Epithelial cell of prostate (primary cell): ENCODE data around the gene DAP.

Experiments
- DNase-seq: peaks from one replicate; pipeline ENCODE4 v3.0.0-alpha.2; 2011; ENCODE audit warnings: low read depth, low spot score
- H3K27ac ChIP-seq: fragments of 450-650 bp; 2 replicates; pipeline ENCODE4 v1.5.1; 2017; ENCODE audit warnings: mild to moderate bottlenecking

Gene DAP

DNA sequence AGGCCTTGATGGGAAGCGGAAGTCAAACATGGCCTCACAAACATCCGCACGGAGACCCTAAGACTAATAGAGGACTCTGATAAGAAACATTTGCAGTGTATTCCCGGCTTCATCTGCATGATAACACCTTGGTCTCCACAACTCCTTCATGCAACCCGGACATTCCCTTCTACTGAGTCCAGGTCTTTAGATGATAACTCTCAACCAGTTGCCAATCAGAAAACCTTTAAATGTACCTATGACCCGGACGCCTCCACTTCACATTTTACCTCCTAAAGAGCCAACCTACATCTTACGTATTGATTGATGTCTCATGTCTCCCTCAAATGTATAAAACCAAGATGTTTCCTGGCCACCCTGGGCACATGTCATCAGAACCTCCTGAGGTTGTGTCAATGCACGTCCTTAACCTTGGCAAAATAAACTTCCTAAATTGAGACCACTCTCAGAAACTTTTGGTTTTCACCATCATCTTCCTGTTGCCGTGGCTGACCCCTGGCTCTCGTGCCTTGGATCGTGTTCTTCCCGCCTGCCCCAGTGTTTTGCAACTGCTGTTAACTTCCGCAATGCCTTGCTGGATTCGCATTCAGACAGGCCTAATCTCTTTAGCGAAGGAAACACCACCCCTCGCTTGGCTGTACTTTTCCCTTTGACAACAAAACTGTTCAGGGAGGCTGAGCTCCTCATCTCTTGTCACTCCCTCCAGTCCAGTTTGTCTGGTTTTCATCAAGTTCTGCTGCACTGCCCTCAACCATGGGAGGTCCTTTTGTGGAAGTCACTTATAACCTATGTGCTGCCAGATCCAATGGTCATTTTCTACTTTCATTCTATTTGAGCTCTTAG is 1.1 kb upstream of the DAP start:
- H3K27ac ChIP-seq = no peak overlapping the region
- no peak for DNase-seq

DNA sequence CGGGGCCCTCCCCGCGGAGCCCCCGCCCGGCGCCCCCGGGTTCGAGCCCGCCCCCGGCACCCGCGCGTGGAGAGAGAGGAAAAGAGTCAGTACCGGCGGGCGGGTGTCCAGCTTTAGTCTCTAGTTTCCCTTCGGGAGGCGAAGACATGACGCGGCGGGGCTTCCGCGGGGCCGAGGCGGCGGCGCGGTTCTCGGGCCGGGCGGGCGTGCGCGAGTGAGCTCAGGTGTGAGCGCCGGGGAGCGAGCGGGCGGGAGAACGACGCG is 181 bp downstream of the DAP start:
- DNase-seq = no peak

DNA sequence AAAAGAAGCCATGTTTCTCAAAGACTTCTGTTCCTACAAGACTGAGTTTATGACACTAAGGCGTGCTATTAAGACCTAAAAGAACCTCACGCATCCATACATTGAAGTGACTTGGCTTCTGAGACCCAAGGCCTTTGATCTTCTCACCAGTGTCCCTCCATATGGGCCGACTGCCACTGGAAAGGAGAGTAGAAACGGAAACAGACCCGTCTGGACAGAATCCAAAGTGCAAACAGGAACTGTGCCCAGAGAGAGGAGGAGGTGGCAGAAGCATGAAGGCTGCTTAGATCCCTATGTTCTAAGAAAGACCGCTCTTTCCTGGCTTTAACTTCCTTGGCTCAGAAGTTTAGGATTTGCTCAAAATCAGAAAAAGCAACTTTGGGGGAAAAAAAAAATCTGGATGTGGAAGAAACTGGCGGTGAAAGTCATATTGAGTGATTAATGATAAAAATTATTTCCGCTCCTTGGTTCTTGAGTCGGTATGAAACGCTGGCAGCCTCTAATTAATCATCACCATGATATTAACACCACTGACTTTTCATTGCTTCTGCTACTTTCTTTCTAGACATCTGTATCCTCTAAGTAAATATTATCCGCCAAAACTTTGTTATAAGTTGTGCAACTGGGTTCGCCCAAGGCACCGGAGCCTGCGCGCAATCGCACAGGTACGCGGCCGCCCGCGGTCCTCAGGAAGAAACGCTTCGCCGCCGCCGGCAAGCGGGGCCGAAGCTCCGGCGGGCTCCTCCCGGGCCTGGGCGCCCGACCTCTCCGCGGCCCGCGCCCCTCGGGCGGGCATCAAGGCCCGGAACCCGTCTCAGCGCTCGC is 726 bp downstream of the DAP start:
- no peak for DNase-seq
- H3K27ac ChIP-seq = peak overlapping the region; percentile 88

More for the DNA sequence above, 181 bp downstream of the DAP start:
- H3K27ac ChIP-seq = peak overlapping the region; percentile 88

GRCh38 chr5:10759111-10759510 is 1.9 kb downstream of the DAP start:
- H3K27ac ChIP-seq = no peak overlapping the region
- DNase-seq = no peak

DNA sequence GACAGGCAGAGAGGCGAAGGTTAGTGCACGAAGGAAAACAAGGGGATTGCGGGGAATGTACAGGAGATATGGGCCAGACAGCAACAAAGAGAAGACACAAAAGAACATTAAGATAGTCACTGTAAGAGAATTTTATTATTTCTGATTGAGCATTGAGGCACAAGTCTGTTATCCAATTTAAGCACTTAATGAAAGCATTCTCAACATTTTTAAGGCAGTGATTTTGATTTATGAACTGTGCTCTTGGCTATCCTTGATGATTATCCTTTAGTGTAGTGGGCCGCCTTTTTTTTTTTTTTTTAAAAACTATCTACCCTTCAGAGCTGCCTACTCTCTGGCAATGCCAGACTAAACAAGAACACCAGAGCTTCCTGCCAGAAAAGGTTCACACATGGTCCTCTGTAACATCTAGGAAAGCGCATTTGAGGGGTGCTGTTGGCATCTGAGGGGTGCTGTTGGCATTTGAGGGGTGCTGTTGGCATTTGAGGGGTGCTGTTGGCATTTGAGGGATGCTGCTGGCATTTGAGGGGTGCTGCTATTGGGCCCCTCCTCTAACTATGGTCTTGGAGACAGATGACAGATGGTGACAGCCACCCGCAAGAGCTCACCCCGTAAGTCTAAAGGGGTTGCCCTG is 3.0 kb downstream of the DAP start:
- no peak for DNase-seq
- no peak overlapping the region for H3K27ac ChIP-seq

- H3K27ac ChIP-seq = no peak overlapping the region
- no peak for DNase-seq
These were observed 4.0 kb downstream of the DAP start for GRCh38 chr5:10757043-10757442.

- H3K27ac ChIP-seq = no peak overlapping the region
- DNase-seq = no peak
These were observed 4.5 kb downstream of the DAP start for GRCh38 chr5:10756549-10756948.

DNA sequence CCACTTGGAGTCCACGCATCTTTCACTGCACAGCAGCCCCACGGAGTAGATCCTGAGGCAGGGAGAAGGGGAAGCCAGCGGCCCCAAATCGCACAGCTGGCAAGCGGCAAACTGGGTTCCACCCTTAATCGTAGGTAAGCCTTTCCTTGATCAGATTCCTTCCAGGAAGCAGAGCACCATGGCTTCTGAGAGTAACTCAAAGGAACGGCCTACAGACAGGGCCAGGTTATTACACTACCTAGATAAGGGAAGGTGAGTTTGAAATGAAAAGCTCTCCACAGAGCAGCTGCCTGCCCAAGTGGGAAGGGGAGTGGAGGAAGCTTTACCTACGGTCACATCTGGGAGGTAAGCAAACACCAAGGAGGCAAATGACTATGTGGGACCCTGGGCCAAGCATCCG is 7.9 kb downstream of the DAP start:
- DNase-seq = no peak
- H3K27ac ChIP-seq = no peak overlapping the region

DNA sequence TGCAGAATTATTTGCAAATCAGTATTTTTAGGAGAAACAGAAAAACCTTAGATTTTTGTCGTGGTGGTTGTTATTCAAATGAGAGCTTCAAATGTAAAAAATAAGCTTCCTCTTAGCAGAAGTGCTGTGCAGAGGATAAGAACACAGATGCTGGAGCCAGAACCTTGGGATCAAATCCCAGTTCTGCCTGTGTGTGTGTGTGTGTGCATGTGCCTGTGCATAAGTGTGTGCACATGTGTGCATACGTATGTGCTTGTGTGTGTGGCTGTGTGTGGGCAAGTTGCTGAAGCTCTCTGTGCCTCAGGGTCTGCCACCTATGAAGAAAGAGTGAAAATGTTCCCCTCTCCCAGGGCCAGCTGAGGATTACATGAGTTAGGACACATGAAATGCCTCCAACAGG is 8.6 kb downstream of the DAP start:
- DNase-seq = no peak
- H3K27ac ChIP-seq = no peak overlapping the region

- no peak for DNase-seq
- no peak overlapping the region for H3K27ac ChIP-seq
These were observed 10.1 kb downstream of the DAP start for GRCh38 chr5:10750909-10751308.

DNA sequence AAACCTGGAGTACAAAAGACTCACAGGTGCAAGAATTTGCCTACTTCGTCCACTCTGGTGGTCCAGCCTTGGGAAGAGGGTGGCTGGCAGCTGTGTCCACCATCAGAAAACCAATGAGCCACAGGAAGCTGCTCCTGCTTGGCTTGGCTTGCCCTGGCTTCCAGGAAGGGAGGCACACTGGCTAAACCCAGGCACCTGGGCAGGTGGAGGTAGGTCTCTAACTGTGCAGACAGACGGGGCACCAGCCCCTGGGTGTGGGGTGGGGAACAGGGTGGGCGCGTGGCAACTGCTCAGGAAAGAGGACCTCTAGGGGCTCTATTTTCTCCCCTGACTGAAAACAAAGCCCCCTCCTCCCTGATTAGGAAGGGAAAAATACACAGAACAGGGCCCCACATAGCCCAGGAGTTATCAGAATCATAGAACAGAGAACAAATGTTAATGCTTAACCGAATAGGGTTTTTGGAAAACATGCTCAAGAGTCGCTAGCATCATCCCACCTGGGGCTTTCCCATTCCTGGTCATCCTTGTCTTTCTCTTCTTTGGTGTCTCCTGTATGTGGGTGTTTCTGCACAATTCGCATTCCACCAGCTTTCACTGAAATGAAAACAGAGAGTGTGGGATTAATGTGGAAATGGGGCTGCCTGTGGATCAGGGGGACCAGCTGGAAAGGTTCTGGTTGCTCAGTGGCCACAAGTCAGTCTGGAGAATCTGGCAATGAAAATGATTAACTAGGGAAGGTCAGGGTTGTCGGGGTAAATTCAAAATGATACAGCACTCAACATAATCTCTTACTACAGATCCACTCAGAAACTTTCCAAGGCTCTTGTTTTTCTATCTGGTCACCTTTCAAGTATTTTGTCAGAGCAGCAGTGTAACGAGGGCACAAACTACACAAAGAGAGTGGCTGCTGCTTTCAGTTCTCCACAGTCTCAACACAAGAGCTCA is 13.1 kb downstream of the DAP start:
- no peak for DNase-seq
- no peak overlapping the region for H3K27ac ChIP-seq

- DNase-seq = peak; percentile 69
- H3K27ac ChIP-seq = peak overlapping the region; percentile 2
These were observed 14.3 kb downstream of the DAP start for GRCh38 chr5:10746711-10747110.

- no peak for DNase-seq
- H3K27ac ChIP-seq = no peak overlapping the region
These were observed 15.9 kb downstream of the DAP start for GRCh38 chr5:10745133-10745532.

GRCh38 chr5:10744681-10745080 is 16.4 kb downstream of the DAP start:
- DNase-seq = no peak
- no peak overlapping the region for H3K27ac ChIP-seq

GRCh38 chr5:10743951-10744350 is 17.1 kb downstream of the DAP start:
- no peak overlapping the region for H3K27ac ChIP-seq
- no peak for DNase-seq

DNA sequence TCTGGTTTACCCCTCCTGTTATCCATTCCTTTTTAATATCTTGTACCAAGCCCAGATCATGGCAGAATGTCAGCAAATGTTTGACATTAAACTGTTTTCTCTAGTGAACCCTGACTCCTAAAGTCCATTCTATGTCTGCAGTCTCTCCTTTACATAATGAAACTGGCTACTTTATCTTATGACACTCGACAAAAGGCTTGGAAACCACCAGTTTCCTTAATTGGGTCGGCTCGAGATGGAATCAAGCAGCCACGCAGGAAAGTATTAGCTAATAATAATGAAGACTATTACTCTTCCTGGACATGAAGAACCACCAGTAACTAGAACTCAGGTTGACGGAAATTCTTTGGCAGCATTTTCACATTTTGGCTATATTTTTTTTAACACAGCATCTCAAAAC is 17.5 kb downstream of the DAP start:
- no peak overlapping the region for H3K27ac ChIP-seq
- DNase-seq = no peak

GRCh38 chr5:10741661-10742060 is 19.4 kb downstream of the DAP start:
- DNase-seq = no peak
- no peak overlapping the region for H3K27ac ChIP-seq

GRCh38 chr5:10740384-10740783 is 20.6 kb downstream of the DAP start:
- no peak for DNase-seq
- no peak overlapping the region for H3K27ac ChIP-seq

DNA sequence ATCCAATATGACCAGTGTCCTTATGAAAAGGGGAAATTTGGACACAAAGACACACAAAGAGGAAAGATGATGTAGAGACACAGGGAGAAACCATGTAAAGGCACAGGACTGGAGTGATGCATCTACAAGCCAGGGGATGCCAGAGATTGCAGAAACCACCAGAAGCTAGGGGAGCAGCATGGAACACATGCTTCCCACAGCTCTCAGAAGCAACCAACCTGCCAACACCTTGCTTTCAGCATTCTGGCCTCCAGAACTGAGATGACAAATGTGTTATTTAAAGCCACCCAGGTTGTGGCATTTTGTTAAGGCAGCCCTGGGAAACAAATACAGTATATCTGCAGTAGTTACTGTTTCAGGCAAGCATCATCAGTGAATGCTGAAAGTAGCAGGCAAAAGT is 23.2 kb downstream of the DAP start:
- no peak overlapping the region for H3K27ac ChIP-seq
- DNase-seq = no peak

DNA sequence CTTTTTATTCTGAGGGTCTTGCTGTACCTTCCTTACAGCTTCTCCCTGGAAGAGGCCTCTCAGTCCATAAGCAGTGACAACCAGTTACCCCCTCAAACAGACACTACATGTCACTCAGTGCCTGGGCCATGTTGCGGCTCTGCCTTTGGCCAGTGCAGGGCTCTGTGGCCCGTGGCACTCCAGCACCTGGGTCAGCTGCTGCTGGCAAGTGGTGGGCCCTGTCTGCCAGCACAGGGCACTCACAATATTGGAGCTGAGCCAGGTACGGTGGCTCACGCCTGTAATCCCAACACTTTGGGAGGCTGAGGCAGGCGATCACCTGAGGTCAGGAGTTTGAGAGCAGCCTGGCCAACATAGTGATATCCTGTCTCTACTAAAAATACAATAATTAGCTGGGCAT is 24.2 kb downstream of the DAP start:
- H3K27ac ChIP-seq = no peak overlapping the region
- DNase-seq = no peak
